Right atrium auricular region (tissue), 2 donors: Measurements from ENCODE around the gene LONP1. TPM values are rescaled to one million over a fixed set of nuclear protein-coding genes. Genes with fewer than 3 reads are reported as not detected.

Experiments
- DNase-seq: peaks from one replicate; pipeline ENCODE4 v3.0.0-alpha.2; 2019; ENCODE audit warnings: low spot score
- H3K27ac ChIP-seq, 2 donors: fragments of 200-600 bp; sonication (generic); 1 replicate in 1 of 2; 2 replicates in 1 of 2; pipeline ENCODE4 v1.5.1; 2016 to 2019
- H3K27me3 ChIP-seq, 2 donors: fragments of 200-600 bp; sonication (generic); one replicate each; pipeline versions ENCODE4 v1.5.1 to v1.6.0; 2017 to 2019
- H3K36me3 ChIP-seq: fragments of 200-600 bp; sonication (generic); one replicate; pipeline ENCODE4 v1.5.1; 2016
- H3K4me1 ChIP-seq, 2 donors: fragments of 200-600 bp; sonication (generic); one replicate each; pipeline versions ENCODE4 v1.5.1 to v1.6.0; 2017 to 2019
- H3K4me3 ChIP-seq, 2 donors: fragments of 200-600 bp; sonication (generic); 1 replicate in 1 of 2; 2 replicates in 1 of 2; pipeline ENCODE4 v1.5.1; 2017 to 2019; ENCODE audit warnings: mild to moderate bottlenecking in 1 of 2, moderate library complexity in 1 of 2
- H3K9me3 ChIP-seq, 2 donors: fragments of 200-600 bp; sonication (generic); one replicate each; pipeline ENCODE4 v1.5.1; 2019
- CTCF ChIP-seq, 2 donors: fragments of 200-600 bp; sonication (generic); IDR thresholded peaks; one replicate each; pipeline ENCODE4 v1.5.1; 2019; ENCODE audit warnings: antibody characterized with exemption in 2 of 2
- total RNA-seq, 2 donors: library from RNA; depleted of rRNA; stranded (reverse); fragments of >200 nt; gene quantifications; one replicate each; pipeline ENCODE4 v1.1.0, GENCODE V29; 2016

Gene LONP1
- total RNA-seq, 2 donors from 2014 or later: 65.0 to 65.4 TPM

- Histone ChIP-seq H3K27ac (no peak overlapping the region), H3K4me3 (no peak overlapping the region), H3K27me3 (no peaks in the 10 kb centered on the region), H3K36me3 (peaks cover 32% of the 10 kb centered on the region), H3K4me1 (peaks cover 0 to 18% of the 10 kb centered on the region in 2 donors), H3K9me3 (no peaks in the 10 kb centered on the region)
- no peak for DNase-seq
- TF ChIP-seq CTCF (IDR thresholded peaks at IDR 0.05): no peak
Measured at GRCh38 chr19:5714816-5715215, 5.1 kb downstream of the LONP1 start.

GRCh38 chr19:5713228-5713627, 6.7 kb downstream of the LONP1 start:
- peaks cover 0 to 4% of the 10 kb centered on the region in 2 donors for H3K4me1 ChIP-seq
- no peaks in the 10 kb centered on the region for H3K9me3 ChIP-seq
- no peak for DNase-seq
- no peak overlapping the region for H3K27ac ChIP-seq
- no peaks in the 10 kb centered on the region for H3K27me3 ChIP-seq
- H3K36me3 ChIP-seq: peaks cover 34% of the 10 kb centered on the region
- no peak overlapping the region for H3K4me3 ChIP-seq
- no peak for TF ChIP-seq CTCF (IDR thresholded peaks at IDR 0.05)

- no peak for TF ChIP-seq CTCF (IDR thresholded peaks at IDR 0.05)
- Histone ChIP-seq H3K4me1 (no peaks in the 10 kb centered on the region), H3K36me3 (peaks cover 46% of the 10 kb centered on the region), H3K27me3 (no peaks in the 10 kb centered on the region), H3K27ac (no peak overlapping the region), H3K9me3 (no peaks in the 10 kb centered on the region), H3K4me3 (no peak overlapping the region)
- no peak for DNase-seq
Measured at GRCh38 chr19:5711713-5712161, 8.2 kb downstream of the LONP1 start.

- no peak overlapping the region for H3K4me3 ChIP-seq
- no peak for TF ChIP-seq CTCF (IDR thresholded peaks at IDR 0.05)
- no peak for DNase-seq
- H3K36me3 ChIP-seq: peaks cover 53% of the 10 kb centered on the region
- H3K9me3 ChIP-seq: no peaks in the 10 kb centered on the region
- H3K27ac ChIP-seq: no peak overlapping the region
- H3K27me3 ChIP-seq: no peaks in the 10 kb centered on the region
- H3K4me1 ChIP-seq: no peaks in the 10 kb centered on the region
Measured at GRCh38 chr19:5711025-5711424, 8.9 kb downstream of the LONP1 start.

GRCh38 chr19:5707576-5708575, 12.1 kb downstream of the LONP1 start:
- Histone ChIP-seq H3K4me1 (no peaks in the 10 kb centered on the region), H3K27ac (no peak overlapping the region), H3K27me3 (no peaks in the 10 kb centered on the region), H3K4me3 (no peak overlapping the region), H3K9me3 (no peaks in the 10 kb centered on the region), H3K36me3 (peaks cover 76% of the 10 kb centered on the region)
- DNase-seq: no peak
- no peak for TF ChIP-seq CTCF (IDR thresholded peaks at IDR 0.05)
